HepG2 (cell line): Measurements from ENCODE around the gene ERCC2. TPM values are rescaled to one million over a fixed set of nuclear protein-coding genes. Genes with fewer than 3 reads are reported as not detected.

Source experiments
- ATF7-NPFF ChIP-seq: sonication (generic); formaldehyde crosslinking; IDR thresholded peaks from 2 replicates; pipeline ENCODE4 v1.8.1; 2023; ENCODE audit warnings: mild to moderate bottlenecking, low read depth, missing genetic modification reagents, moderate library complexity
- BCLAF1 ChIP-seq: fragments of 450-650 bp; IDR thresholded peaks from 2 replicates; pipeline ENCODE4 v1.6.1; 2017; ENCODE audit warnings: mild to moderate bottlenecking
- DNMT3B ChIP-seq: conservative IDR thresholded peaks from 2 replicates; pipeline ENCODE4 v1.6.1; 2016; ENCODE audit warnings: missing biosample characterization, control low read depth
- EP300 ChIP-seq, 3 experiments: sonication (generic) in 1 of 3; formaldehyde crosslinking in 1 of 3; IDR thresholded peaks; 2 replicates each; pipeline versions ENCODE4 v1.5.1 to v1.6.1; 2011 to 2020; ENCODE audit warnings: low read depth in 2 of 3, low read length in 2 of 3, borderline replicate concordance in 1 of 3, improper control_type of control experiment in 1 of 3, mild to moderate bottlenecking in 1 of 3, missing genetic modification reagents in 1 of 3, moderate library complexity in 1 of 3
- FOXP4 ChIP-seq: sonication (generic); formaldehyde crosslinking; IDR thresholded peaks from 2 replicates; pipeline ENCODE4 v1.4.0; 2020; ENCODE audit warnings: missing genetic modification reagents
- HHEX ChIP-seq: IDR thresholded peaks from 2 replicates; pipeline ENCODE4 v1.6.1; 2016; ENCODE audit warnings: control low read depth
- IRF1 ChIP-seq: sonication (generic); formaldehyde crosslinking; IDR thresholded peaks from 2 replicates; pipeline ENCODE4 v1.4.0; 2020; ENCODE audit warnings: low read depth, mild to moderate bottlenecking, missing genetic modification reagents
- IRF2 ChIP-seq: IDR thresholded peaks from 2 replicates; pipeline ENCODE4 v1.6.1; 2018; ENCODE audit warnings: missing genetic modification reagents, missing compliant biosample characterization
- KLF13 ChIP-seq: sonication (generic); formaldehyde crosslinking; IDR thresholded peaks from 2 replicates; pipeline ENCODE4 v1.4.0; 2020; ENCODE audit warnings: mild to moderate bottlenecking, missing genetic modification reagents
- NCOA2 ChIP-seq: sonication (generic); formaldehyde crosslinking; IDR thresholded peaks from 2 replicates; pipeline ENCODE4 v1.8.0; 2022; ENCODE audit warnings: inconsistent platforms
- NFYC ChIP-seq: IDR thresholded peaks from 2 replicates; pipeline ENCODE4 v1.6.1; 2016; ENCODE audit warnings: missing genetic modification reagents, missing compliant biosample characterization
- RFX1 ChIP-seq: fragments of 450-650 bp; IDR thresholded peaks from 2 replicates; pipeline ENCODE4 v1.6.1; 2017
- RXRB ChIP-seq: IDR thresholded peaks from 2 replicates; pipeline ENCODE4 v1.6.1; 2016; ENCODE audit warnings: borderline replicate concordance, missing genetic modification reagents, missing compliant biosample characterization
- SOX13 ChIP-seq, 3 experiments: fragments of 450-650 bp in 1 of 3; sonication (generic) in 1 of 3; formaldehyde crosslinking in 1 of 3; IDR thresholded peaks in 2 of 3; conservative IDR thresholded peaks in 1 of 3; 2 replicates each; pipeline versions ENCODE4 v1.5.0 to v1.6.1; 2016 to 2020; ENCODE audit warnings: antibody characterized with exemption in 1 of 3, mild to moderate bottlenecking in 1 of 3, missing compliant biosample characterization in 1 of 3, missing genetic modification reagents in 1 of 3, moderate library complexity in 1 of 3
- SRF ChIP-seq: IDR thresholded peaks from 2 replicates; pipeline ENCODE4 v1.6.1; 2011; ENCODE audit warnings: mild to moderate bottlenecking, low read depth, low read length, moderate library complexity
- SRSF1 ChIP-seq: fragments of 200-400 bp; formaldehyde crosslinking; optimal IDR thresholded peaks from 2 replicates; pipeline ENCODE3; 2017; ENCODE audit warnings: mild to moderate bottlenecking, low read depth, low read length, moderate library complexity
- ZBTB33 ChIP-seq: sonication (generic); formaldehyde crosslinking; IDR thresholded peaks from 2 replicates; pipeline ENCODE4 v1.4.0; 2020; ENCODE audit warnings: missing genetic modification reagents
- ZBTB38 ChIP-seq: sonication (generic); formaldehyde crosslinking; IDR thresholded peaks from 2 replicates; pipeline ENCODE4 v1.5.1; 2020; ENCODE audit warnings: mild to moderate bottlenecking, missing genetic modification reagents
- ZNF143 ChIP-seq: sonication (generic); formaldehyde crosslinking; IDR thresholded peaks from 2 replicates; pipeline ENCODE4 v1.4.0; 2020; ENCODE audit warnings: missing genetic modification reagents
- ZNF430 ChIP-seq: sonication (generic); formaldehyde crosslinking; IDR thresholded peaks from 2 replicates; pipeline ENCODE4 v1.9.0; 2021; ENCODE audit warnings: mild to moderate bottlenecking, missing genetic modification reagents
- ZNF775 ChIP-seq: sonication (generic); formaldehyde crosslinking; IDR thresholded peaks from 2 replicates; pipeline ENCODE4 v1.4.0; 2020; ENCODE audit warnings: missing genetic modification reagents, mild to moderate bottlenecking, moderate library complexity, borderline replicate concordance
- ZNF790 ChIP-seq: sonication (generic); formaldehyde crosslinking; IDR thresholded peaks from 2 replicates; pipeline ENCODE4 v1.8.0; 2022; ENCODE audit warnings: missing genetic modification reagents, mild to moderate bottlenecking, borderline replicate concordance
- polyA plus RNA-seq, 8 experiments: library from polyadenylated mRNA; depleted of rRNA in 3 of 8; stranded (reverse) in 7 of 8; unstranded in 1 of 8; fragments of >200 nt; fragmentation: Illumina TruSeq in 4 of 8; extraction: Trizol in 4 of 8; gene quantifications; 2 replicates each; pipeline versions ENCODE4 v1.2.1 to v1.2.3, GENCODE V29; 2011 to 2016; ENCODE audit warnings: low read depth in 4 of 8, missing spikeins in 1 of 8, mixed read lengths in 1 of 8; ENCODE audit not compliant: insufficient read depth in 1 of 8
- total RNA-seq, 5 experiments: library from RNA; depleted of rRNA; stranded (reverse); fragments of >200 nt; fragmentation: Illumina TruSeq; extraction: Trizol; gene quantifications; 2 replicates each; pipeline ENCODE4 v1.2.3, GENCODE V29; 2016; ENCODE audit warnings: low read depth in 1 of 5

Gene ERCC2
- total and polyA plus RNA-seq, 2 of the 13 experiments (the other 11 are each of a cell fraction or from before 2014, with no cell fraction given) = 25.4 to 49.2 TPM

- TF ChIP-seq EP300 (IDR thresholded peaks at IDR 0.05; ENCODE audit: low read depth in 2 of 2, low read length in 2 of 2) (peak in 1 of 2 experiments; percentile 54; a peak in 1 of 4 replicates), EP300 (CRISPR knock-in tag; IDR thresholded peaks at IDR 0.05; ENCODE audit: borderline replicate concordance) (no peak), ZBTB33 (peak; percentile 37; the same call in 1 of the 2 replicates), IRF1 (CRISPR knock-in tag) (no peak), ZNF775 (CRISPR knock-in tag) (no peak), ZNF790 (CRISPR knock-in tag) (no peak), NCOA2 (CRISPR knock-in tag) (peak; percentile 63), SRSF1 (no peak), NFYC (CRISPR knock-in tag) (no peak), ZNF143 (peak; percentile 27; the same call in 1 of the 2 replicates), KLF13 (no peak), FOXP4 (peak; percentile 24; the same call in 1 of the 2 replicates), RFX1 (no peak), DNMT3B (no peak), SRF (no peak), HHEX (CRISPR knock-in tag) (no peak), ZNF430 (no peak), ATF7-NPFF (no peak), BCLAF1 (no peak), SOX13 (IDR thresholded peaks at IDR 0.05) (no peak), SOX13 (CRISPR knock-in tag; conservative IDR thresholded peaks at IDR 0.05 in 1 of 2, IDR thresholded peaks at IDR 0.05 in 1 of 2) (peak in 1 of 2 experiments; percentile 21; a peak in 1 of 4 replicates), RXRB (0 out of 2 replicates have a peak, but pooled peaks have one; percentile 17), ZBTB38 (peak; percentile 65; the same call in 1 of the 2 replicates), IRF2 (0 out of 2 replicates have a peak, but pooled peaks have one; percentile 32)
Observed at GRCh38 chr19:45376045-45376724, 5.8 kb upstream of the ERCC2 start (continued).
